CD4-positive, alpha-beta T cell (primary cell): ENCODE measurements around the gene DIPK1B. TPM values are rescaled to one million over a fixed set of nuclear protein-coding genes. Genes with fewer than 3 reads are reported as not detected.

Source experiments
- ATAC-seq: fragments of 200-7000 bp; cut with Tn5 transposase; one replicate; pipeline ENCODE4 v1.10.0; 2022; ENCODE audit warnings: mild to moderate bottlenecking; ENCODE audit not compliant: poor library complexity
- CTCF ChIA-PET: fragments of 350-600 bp; sonication (Branson Sonifier 250); formaldehyde crosslinking; loops from one replicate; lab custom pipeline; 2021; ENCODE audit warnings: antibody characterized with exemption, inconsistent platforms; lab: Charles Lee
- POLR2A ChIA-PET: fragments of 350-600 bp; sonication (Branson Sonifier 250); formaldehyde crosslinking; loops from one replicate; lab custom pipeline; 2021; ENCODE audit warnings: antibody characterized with exemption, inconsistent platforms; lab: Charles Lee
- DNase-seq, 14 experiments: peaks; one replicate each; pipeline ENCODE4 v3.0.0-alpha.2; 2013 to 2020; ENCODE audit warnings: mixed read lengths in 2 of 14
- H3K27ac ChIP-seq, 2 donors: one replicate each; pipeline versions ENCODE4 v1.5.1 to v1.7.0; 2013; ENCODE audit warnings: low read length in 2 of 2, low read depth in 1 of 2, mild to moderate bottlenecking in 1 of 2
- H3K27me3 ChIP-seq, 2 experiments: 1 replicate in 1 of 2; 2 replicates in 1 of 2; pipeline versions ENCODE4 v1.6.1 to v1.7.0; 2013; ENCODE audit warnings: low read length in 2 of 2, control low read depth in 1 of 2, mild to moderate bottlenecking in 1 of 2, moderate library complexity in 1 of 2; ENCODE audit not compliant: insufficient read depth in 2 of 2, control insufficient read depth in 1 of 2
- H3K36me3 ChIP-seq: one replicate; pipeline ENCODE4 v1.6.1; 2013; ENCODE audit warnings: low read length, control low read depth; ENCODE audit not compliant: insufficient read depth
- H3K4me1 ChIP-seq: one replicate; pipeline ENCODE4 v1.6.1; 2013; ENCODE audit warnings: low read length, control low read depth; ENCODE audit not compliant: insufficient read depth
- H3K4me3 ChIP-seq: one replicate; pipeline ENCODE4 v1.5.1; 2013; ENCODE audit warnings: mild to moderate bottlenecking, low read length, moderate library complexity
- H3K9me3 ChIP-seq, 2 experiments: 1 replicate in 1 of 2; 2 replicates in 1 of 2; pipeline versions ENCODE4 v1.6.1 to v1.7.0; 2013; ENCODE audit warnings: low read length in 2 of 2, mild to moderate bottlenecking in 2 of 2, control low read depth in 1 of 2, moderate library complexity in 1 of 2; ENCODE audit not compliant: control insufficient read depth in 1 of 2, insufficient read depth in 1 of 2
- H3K27ac Mint-ChIP-seq: one replicate; pipeline ENCODE4 v1.8.0; 2020; ENCODE audit warnings: mixed read lengths
- H3K27me3 Mint-ChIP-seq: one replicate; pipeline ENCODE4 v1.8.0; 2021; ENCODE audit warnings: mixed read lengths
- H3K36me3 Mint-ChIP-seq: one replicate; pipeline ENCODE4 v1.8.0; 2021; ENCODE audit warnings: low read depth, mixed read lengths
- H3K4me1 Mint-ChIP-seq: one replicate; pipeline ENCODE4 v1.8.0; 2021; ENCODE audit warnings: low read depth, mixed read lengths
- H3K4me3 Mint-ChIP-seq: one replicate; pipeline ENCODE4 v1.8.0; 2020; ENCODE audit warnings: mild to moderate bottlenecking, mixed read lengths
- H3K9me3 Mint-ChIP-seq: one replicate; pipeline ENCODE4 v1.8.0; 2020; ENCODE audit warnings: mixed read lengths
- intact Hi-C, 2 experiments: fragments of 100-400 bp; cut with DNase I in 1 of 2; cut with micrococcal nuclease in 1 of 2; formaldehyde crosslinking; loops; one replicate each; pipeline versions ENCODE4 v1.15.1 to v1.9.0; 2023 to 2025; cut with DNase I, micrococcal nuclease
- total RNA-seq, 174 experiments: library from RNA in 2 of 174; stranded (reverse) in 2 of 174; gene quantifications; one replicate each; pipeline ENCODE4 v1.2.3 and lab custom pipeline; 2021 to 2026
- TF ChIP-seq, protein P1 (sequence below): fragments of 200-600 bp; IDR thresholded peaks from one replicate; pipeline ENCODE4 v1.8.0; 2022; ENCODE audit warnings: antibody characterized with exemption, mild to moderate bottlenecking

DIPK1B gene
- total RNA-seq, 2 experiments from 2014 or later, result 0.11 TPM; not detected in 1

DNA sequence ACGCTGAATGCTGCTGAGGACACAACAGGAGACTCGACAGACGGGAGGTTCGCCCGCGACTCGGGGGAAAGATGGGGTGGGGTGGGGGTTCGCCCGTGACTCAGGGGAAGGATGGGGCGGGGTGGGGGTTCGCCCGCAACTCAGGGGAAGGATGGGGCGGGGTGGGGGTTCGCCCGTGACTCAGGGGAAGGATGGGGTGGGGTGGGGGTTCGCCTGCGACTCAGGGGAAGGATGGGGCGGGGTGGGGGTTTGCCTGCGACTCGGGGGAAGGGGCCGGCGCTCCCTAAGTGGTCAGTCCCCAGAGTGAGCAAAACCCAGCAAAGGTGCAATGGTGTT lies 33.8 kb downstream of the DIPK1B start:
- no peak overlapping the region for H3K4me3 ChIP-seq
- DNase-seq (no peak), ATAC-seq (no peak)
- Mint-ChIP-seq H3K9me3 (peaks cover under 1% of the 10 kb centered on the region), H3K4me1 (no peaks in the 10 kb centered on the region), H3K36me3 (no peaks in the 10 kb centered on the region), H3K4me3 (no peak overlapping the region), H3K27ac (no peak overlapping the region), H3K27me3 (peaks cover 4% of the 10 kb centered on the region)
- H3K4me1 ChIP-seq, result peaks cover 15% of the 10 kb centered on the region
- ChIA-PET POLR2A (no interaction called here), CTCF (no interaction called here)
- H3K27me3 ChIP-seq, result peaks cover 12 to 14% of the 10 kb centered on the region in 2 experiments
- H3K9me3 ChIP-seq, result peaks cover 0 to 24% of the 10 kb centered on the region in 2 experiments
- intact Hi-C loops, result no loop called here
- no peak overlapping the region for H3K27ac ChIP-seq
- no peaks in the 10 kb centered on the region for H3K36me3 ChIP-seq
- TF ChIP-seq, protein P1, sequence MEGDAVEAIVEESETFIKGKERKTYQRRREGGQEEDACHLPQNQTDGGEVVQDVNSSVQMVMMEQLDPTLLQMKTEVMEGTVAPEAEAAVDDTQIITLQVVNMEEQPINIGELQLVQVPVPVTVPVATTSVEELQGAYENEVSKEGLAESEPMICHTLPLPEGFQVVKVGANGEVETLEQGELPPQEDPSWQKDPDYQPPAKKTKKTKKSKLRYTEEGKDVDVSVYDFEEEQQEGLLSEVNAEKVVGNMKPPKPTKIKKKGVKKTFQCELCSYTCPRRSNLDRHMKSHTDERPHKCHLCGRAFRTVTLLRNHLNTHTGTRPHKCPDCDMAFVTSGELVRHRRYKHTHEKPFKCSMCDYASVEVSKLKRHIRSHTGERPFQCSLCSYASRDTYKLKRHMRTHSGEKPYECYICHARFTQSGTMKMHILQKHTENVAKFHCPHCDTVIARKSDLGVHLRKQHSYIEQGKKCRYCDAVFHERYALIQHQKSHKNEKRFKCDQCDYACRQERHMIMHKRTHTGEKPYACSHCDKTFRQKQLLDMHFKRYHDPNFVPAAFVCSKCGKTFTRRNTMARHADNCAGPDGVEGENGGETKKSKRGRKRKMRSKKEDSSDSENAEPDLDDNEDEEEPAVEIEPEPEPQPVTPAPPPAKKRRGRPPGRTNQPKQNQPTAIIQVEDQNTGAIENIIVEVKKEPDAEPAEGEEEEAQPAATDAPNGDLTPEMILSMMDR, result no peak

DNA sequence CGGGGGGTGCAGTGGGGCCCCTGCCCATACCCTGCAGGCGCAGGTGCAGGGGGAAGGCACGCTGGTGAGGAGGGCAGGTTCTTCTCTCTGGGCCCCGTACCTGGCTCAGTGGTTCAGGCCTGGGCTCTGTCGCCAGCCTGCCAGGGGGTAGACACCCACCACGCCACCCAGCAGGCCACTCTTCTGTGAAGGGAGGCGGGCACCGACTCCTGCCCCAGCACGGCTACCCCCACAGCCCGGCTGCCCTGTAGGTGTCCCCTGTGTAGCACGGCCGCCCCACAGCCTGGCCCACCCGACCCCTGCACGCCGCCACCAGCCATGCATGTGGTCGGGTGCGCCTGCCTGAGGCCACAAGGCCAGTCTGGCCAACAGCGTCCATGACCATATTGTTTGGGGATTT lies 34.2 kb downstream of the DIPK1B start:
- no peak overlapping the region for H3K4me3 ChIP-seq
- no peak overlapping the region for H3K4me3 Mint-ChIP-seq
- H3K27ac ChIP-seq, result no peak overlapping the region
- CTCF ChIA-PET, result no interaction called here
- H3K9me3 ChIP-seq, result peaks cover 4 to 21% of the 10 kb centered on the region in 2 experiments
- POLR2A ChIA-PET, result no interaction called here
- H3K4me1 Mint-ChIP-seq, result no peaks in the 10 kb centered on the region
- peaks cover 5% of the 10 kb centered on the region for H3K27me3 Mint-ChIP-seq
- peaks cover 9 to 14% of the 10 kb centered on the region in 2 experiments for H3K27me3 ChIP-seq
- peaks cover 10% of the 10 kb centered on the region for H3K4me1 ChIP-seq
- H3K27ac Mint-ChIP-seq, result no peak overlapping the region
- H3K36me3 ChIP-seq, result no peaks in the 10 kb centered on the region
- H3K36me3 Mint-ChIP-seq, result no peaks in the 10 kb centered on the region
- DNase-seq (no peak), ATAC-seq (no peak)
- intact Hi-C loops, result no loop called here
- H3K9me3 Mint-ChIP-seq, result peaks cover 5% of the 10 kb centered on the region
- TF ChIP-seq, protein P1, result no peak

DNA sequence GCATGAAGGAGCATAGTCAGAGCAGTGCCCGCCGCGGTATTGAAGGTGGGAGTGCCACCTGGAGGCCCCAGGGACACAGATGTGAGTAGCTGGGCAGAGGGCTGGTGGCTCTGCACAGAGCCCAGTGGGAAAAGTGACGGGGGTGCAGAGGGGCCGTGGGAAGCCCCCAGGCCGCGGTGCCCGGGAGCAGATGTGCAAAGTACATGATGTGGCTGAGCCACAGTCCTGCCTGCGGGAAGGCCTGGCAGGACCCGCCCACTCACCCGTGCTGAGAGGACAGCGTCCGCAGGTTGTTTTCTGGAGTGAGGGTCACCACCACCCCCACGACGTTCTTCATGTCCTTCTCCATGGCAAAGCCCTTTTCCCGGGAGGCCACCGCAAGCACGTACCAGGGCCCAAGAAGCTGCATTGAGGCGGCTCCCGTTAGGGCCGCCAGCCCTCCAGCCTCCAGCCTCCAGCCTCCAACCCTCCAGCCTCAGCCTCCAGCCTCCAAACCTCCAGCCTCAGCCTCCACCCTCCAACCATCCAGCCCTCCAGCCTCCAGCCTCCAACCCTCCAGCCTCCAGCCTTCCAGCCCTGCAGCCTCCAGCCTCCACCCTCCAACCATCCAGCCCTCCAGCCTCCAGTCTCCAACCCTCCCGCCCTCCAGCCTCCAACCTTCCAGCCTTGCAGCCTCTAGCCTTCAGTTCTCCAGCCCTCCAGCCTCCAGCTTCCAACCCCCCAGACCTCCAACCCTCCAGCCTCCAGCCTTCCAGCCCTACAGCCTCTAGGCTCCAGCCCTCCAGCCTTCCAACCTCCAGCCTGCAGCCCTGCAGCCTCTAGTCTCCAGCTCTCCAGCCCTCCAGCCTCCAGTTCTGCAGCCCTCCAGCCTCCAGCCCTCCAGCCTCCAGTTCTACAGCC lies 35.0 kb downstream of the DIPK1B start:
- intact Hi-C loops, result no loop called here
- Mint-ChIP-seq H3K4me1 (no peaks in the 10 kb centered on the region), H3K27ac (no peak overlapping the region), H3K4me3 (no peak overlapping the region), H3K9me3 (peaks cover 9% of the 10 kb centered on the region), H3K27me3 (peaks cover 10% of the 10 kb centered on the region), H3K36me3 (no peaks in the 10 kb centered on the region)
- no peaks in the 10 kb centered on the region for H3K36me3 ChIP-seq
- POLR2A ChIA-PET, result no interaction called here
- TF ChIP-seq, protein P1, result no peak
- no peak for ATAC-seq
- H3K27ac ChIP-seq, result no peak overlapping the region
- no peak overlapping the region for H3K4me3 ChIP-seq
- peak in 1 of 14 experiments; percentile 4 for DNase-seq
- H3K9me3 ChIP-seq, result peaks cover 9 to 19% of the 10 kb centered on the region in 2 experiments
- peaks cover 2% of the 10 kb centered on the region for H3K4me1 ChIP-seq
- peaks cover 4 to 7% of the 10 kb centered on the region in 2 experiments for H3K27me3 ChIP-seq
- CTCF ChIA-PET, result no interaction called here
